Stimulated activated CD4-positive, alpha-beta T cell treated with anti-CD3 and anti-CD28 coated beads, TNF-alpha, amount 100 ng/mL, for 1 hour (primary cell): ENCODE data around the gene DCUN1D3.

Source experiments
- DNase-seq, 3 donors: peaks; one replicate each; pipeline ENCODE4 v3.0.0-alpha.2; 2020; ENCODE audit warnings: low read depth in 3 of 3, low spot score in 1 of 3

The DCUN1D3 gene

GRCh38 chr16:20918486-20919239 is 18.5 kb upstream of the DCUN1D3 start:
- no peak for DNase-seq

- no peak for DNase-seq
These were observed 16.8 kb upstream of the DCUN1D3 start for GRCh38 chr16:20916942-20917341.

- DNase-seq: no peak
These were observed 16.1 kb upstream of the DCUN1D3 start for GRCh38 chr16:20916289-20916688.

- DNase-seq: no peak
These were observed 11.2 kb upstream of the DCUN1D3 start for GRCh38 chr16:20911361-20911760.

GRCh38 chr16:20910781-20911321 is 10.7 kb upstream of the DCUN1D3 start:
- no peak for DNase-seq

- DNase-seq: no peak
These were observed 6.4 kb upstream of the DCUN1D3 start for GRCh38 chr16:20906341-20907255.

- no peak for DNase-seq
These were observed 5.4 kb upstream of the DCUN1D3 start for GRCh38 chr16:20905576-20905975.

- DNase-seq: peak in 1 of 3 donors; percentile 3
These were observed 4.4 kb upstream of the DCUN1D3 start for GRCh38 chr16:20904507-20905081.

- no peak for DNase-seq
These were observed 3.8 kb upstream of the DCUN1D3 start for GRCh38 chr16:20903899-20904506.

GRCh38 chr16:20903116-20903898 is 3.1 kb upstream of the DCUN1D3 start:
- DNase-seq: no peak

GRCh38 chr16:20902426-20902825 is 2.3 kb upstream of the DCUN1D3 start:
- DNase-seq: no peak

GRCh38 chr16:20901436-20902112 is 1.4 kb upstream of the DCUN1D3 start:
- DNase-seq: no peak

- DNase-seq: no peak
These were observed 894 bp upstream of the DCUN1D3 start for GRCh38 chr16:20901068-20901435.

GRCh38 chr16:20899477-20900298 is 470 bp downstream of the DCUN1D3 start:
- no peak for DNase-seq

GRCh38 chr16:20899071-20899470 is 1.1 kb downstream of the DCUN1D3 start:
- DNase-seq: no peak

GRCh38 chr16:20897922-20898321 is 2.2 kb downstream of the DCUN1D3 start:
- no peak for DNase-seq

- no peak for DNase-seq
These were observed 2.8 kb downstream of the DCUN1D3 start for GRCh38 chr16:20897253-20897897.

GRCh38 chr16:20894388-20894787 is 5.8 kb downstream of the DCUN1D3 start:
- DNase-seq: no peak
